Measurements from ENCODE around the gene ESM1.
A peak's percentile ranks its signal among the peaks of the same experiment; 100 is the strongest.

DNA sequence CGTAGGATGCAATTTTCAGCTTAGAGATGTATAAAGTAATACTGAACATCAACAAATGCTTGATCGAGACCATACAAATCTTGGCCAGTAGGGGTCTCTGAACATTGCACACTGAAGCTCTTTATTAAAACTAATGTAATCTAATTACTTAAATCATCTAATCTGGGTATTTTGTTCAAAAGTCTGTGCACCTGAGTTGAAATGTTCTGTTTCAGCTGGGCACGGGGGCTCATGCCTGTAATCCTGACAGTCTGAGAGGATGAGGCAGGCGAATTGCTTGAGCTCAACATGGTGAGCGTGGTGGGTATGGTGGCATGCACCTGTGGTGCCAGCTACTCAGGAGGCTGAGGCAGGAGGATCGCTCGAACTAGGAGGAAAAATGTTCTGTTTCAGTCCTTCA lies 41.0 kb downstream of the ESM1 start:
- TF ChIP-seq, protein P1, sequence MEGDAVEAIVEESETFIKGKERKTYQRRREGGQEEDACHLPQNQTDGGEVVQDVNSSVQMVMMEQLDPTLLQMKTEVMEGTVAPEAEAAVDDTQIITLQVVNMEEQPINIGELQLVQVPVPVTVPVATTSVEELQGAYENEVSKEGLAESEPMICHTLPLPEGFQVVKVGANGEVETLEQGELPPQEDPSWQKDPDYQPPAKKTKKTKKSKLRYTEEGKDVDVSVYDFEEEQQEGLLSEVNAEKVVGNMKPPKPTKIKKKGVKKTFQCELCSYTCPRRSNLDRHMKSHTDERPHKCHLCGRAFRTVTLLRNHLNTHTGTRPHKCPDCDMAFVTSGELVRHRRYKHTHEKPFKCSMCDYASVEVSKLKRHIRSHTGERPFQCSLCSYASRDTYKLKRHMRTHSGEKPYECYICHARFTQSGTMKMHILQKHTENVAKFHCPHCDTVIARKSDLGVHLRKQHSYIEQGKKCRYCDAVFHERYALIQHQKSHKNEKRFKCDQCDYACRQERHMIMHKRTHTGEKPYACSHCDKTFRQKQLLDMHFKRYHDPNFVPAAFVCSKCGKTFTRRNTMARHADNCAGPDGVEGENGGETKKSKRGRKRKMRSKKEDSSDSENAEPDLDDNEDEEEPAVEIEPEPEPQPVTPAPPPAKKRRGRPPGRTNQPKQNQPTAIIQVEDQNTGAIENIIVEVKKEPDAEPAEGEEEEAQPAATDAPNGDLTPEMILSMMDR (IDR thresholded peaks at IDR 0.05), result peak; percentile 5 to 63 (median 46)
- no peak for TF ChIP-seq POLR2A (IDR thresholded peaks at IDR 0.05)
